G401.6 (cell line): Measurements from ENCODE around the gene ARL10.

Source experiments
- FAIRE-seq: peaks from 2 replicates; lab custom pipeline; 2012; peaks lifted over from hg19 to GRCh38; lab: Jason Lieb, UNC

ARL10 gene

DNA sequence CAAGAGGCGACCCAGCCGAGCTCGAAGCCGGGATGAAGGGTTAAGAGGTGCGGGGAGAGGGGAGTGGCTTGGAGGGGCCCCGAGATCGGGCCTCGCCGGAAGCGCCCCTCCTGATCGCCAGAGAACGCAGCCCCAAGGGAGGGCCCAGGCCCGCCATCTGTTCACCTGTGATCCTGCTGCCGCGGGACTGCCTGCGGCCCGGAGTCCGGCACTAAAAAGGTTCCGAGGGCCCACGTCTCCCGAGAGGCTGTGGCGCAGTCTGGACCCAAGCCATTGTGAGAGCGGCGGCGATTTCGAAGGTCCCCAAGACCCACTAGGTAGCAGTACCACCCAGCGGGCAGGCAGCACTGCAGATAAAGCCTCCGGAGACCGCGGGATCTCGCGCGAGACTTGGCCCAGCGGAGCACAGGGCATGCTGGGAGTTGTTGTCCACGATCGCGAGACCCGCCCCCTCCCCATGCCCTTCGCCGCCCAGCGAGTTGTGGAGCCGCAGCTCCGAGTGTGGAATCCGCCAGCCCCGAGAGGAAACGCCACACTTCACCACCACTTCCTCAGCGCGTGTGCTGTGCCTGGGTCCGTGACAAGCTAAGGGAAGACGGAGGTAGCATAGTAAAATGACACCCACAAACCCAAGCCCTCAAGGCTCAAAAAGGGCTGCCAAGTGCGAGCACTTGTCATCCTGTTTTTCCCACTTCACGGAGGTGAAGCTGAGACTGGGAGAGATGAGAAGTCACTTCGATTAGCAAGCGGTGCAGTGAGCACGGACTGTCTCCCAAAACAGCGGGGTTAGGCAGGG is 3.7 kb upstream of the ARL10 start, which contains the start of gene KIAA1191:
TSS of gene KIAA1191 (minus strand) at position 328 of the 796 bp plus-strand sequence. CDS start 2,256 bp downstream, outside the sequence.
- FAIRE-seq: peak; percentile 47

DNA sequence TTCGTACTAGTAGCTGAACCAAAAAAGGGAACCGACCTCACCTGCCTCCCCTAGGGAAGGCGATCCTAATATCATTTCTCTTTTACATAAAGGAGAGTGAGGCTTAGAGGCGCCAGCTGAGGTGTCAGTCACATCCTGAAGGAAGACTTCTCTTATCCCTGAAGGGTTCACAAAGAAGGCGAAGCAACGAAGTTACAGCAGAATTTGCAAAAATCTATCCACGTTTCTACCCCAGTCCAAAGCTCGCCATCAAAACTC is 3.1 kb upstream of the ARL10 start:
- FAIRE-seq: no peak

DNA sequence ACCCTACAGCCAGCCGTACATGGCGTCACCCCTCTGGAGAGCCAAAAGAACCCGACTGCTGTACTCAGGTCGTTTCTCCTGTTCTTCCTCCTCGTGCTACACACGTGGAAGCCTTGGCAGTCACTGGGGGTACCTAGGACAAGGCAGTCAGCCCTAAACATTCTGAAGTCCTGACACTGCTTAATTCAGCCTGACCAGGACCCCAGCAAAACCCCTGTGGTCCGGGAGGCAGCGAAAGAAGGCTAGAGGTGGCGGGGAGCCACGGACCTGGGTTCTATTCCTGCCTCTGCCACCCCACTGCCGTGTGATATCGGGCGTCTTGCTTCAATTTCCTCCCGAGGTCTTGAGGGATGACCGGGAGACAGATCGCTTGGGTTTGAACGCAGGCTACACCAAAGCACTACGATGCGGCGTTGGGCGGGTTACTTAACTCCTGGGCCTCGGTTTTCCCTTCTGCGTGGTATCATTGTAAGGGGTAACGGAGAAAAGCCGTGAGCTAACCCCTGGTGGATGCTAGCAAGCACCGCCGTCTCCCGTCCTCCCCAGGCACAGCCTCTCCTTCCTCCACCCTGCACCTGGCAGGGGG is 429 bp upstream of the ARL10 start:
- FAIRE-seq: no peak

DNA sequence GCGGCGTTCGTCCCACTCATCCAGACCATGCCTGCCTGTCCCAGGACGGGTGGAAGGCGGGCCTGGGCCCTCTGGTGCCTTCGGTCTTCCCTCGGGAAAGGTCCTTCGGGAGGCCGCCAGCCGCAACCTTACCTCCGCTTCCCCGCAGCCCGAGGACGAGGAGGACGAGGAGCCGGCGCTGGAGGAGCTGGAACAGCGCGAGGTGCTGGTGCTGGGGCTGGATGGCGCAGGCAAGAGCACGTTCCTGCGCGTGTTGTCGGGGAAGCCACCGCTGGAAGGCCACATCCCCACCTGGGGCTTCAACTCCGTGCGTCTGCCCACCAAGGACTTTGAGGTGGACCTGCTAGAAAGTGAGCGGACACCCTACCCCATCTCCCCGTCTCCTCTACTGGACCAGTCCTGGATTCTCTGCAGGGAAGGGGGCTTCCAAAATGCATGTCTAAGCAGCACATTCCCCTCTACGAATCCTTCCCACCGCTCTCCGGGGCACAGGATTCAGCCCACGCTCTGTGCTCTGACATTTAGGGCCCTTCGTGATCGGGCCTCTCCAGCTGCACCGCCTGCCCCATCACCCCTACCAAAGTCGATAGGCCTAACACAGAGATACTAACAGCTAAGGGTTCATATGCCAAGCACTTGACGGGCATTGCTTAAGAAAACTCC is 1.1 kb downstream of the ARL10 start:
- FAIRE-seq: no peak

DNA sequence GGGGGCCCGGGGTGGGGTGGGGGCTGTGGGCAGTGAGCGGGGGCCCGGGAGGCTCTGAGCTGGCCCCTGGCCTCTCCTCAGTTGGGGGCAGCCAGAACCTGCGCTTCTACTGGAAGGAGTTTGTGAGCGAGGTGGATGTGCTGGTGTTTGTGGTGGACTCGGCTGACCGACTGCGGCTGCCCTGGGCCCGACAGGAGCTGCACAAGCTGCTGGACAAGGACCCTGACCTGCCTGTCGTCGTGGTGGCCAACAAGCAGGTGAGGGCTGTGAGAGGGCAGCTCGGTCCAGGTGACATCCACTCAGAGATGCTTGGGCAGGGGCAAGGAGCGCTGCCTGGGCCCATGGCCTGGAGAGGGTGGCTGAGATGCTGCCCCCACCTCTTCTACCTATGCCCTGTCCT is 3.4 kb downstream of the ARL10 start:
- FAIRE-seq: no peak

DNA sequence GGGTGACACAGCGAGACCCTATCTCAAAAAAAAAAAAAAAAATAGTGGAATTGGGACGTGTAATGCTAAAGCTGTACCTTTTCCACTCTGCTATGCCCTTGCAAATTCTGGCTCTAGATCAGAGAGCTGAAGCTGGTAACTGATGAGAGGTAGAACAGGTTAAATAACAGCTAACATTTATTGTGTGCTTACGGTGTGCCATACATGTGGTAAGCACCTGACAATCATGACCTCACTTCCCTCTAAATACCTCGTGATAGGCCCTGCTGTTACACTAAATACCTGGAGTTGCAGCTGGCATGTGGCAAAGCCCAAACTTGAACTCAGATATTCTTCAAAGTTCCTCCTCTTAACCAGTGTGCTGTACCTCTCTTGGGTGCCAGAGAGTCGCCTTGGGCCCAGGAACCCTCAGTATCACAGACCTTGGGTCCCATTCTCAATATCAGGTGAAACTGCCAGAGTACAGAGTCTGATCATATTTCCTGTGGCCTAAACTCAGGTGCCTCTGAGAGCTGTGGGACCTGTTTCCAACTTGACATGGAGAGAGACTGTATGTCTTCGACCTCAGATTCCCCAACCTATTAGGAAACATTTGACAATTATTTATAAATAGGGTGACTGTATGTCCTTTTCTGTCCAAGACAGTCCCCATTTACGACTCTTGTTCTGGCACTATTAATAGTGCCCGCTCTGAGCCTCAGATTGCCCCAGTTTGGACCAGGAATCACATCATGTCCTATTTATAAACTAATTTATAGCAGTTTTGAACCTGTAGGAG is 4.8 kb downstream of the ARL10 start:
- no peak for FAIRE-seq

DNA sequence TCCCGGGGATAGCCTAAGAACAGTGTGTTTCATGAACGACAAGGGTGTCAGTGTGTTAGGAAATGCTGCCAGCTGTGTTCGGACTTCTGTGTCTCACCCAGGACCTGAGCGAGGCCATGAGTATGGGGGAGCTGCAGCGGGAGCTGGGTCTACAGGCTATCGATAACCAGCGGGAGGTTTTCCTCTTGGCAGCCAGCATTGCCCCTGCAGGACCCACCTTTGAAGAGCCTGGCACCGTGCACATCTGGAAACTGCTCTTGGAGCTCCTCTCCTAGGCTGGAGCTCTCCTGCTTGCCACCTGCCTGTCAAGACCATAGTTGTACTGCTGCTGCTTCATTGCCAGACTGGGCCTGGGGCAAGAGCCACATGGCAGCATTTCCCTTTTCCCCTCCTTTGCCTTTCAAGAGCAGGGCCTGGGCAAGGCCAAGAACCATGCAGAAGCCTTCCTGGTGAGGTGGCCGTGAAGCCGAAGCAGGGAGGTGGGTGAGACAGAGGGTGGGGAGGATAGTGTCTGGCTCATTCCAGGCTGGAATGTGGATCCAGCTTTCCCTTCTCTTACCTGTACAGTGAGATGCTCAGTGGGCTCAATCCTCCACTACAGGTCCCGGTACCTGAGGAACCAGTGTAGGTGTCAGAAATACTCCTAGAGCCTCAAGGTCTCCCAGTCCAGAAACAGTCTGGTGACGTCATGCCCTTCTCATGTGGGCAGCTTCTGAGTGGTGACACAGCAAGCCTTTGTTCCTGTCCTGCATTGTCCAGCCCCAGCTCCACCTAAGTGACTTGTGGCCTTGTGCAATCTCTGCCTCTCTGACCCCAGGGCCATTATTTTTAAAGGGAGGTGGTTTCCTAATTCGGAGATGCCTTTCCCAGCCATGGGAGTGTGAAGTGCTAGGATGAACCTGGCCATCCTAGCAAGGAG is 6.6 kb downstream of the ARL10 start:
- no peak for FAIRE-seq

DNA sequence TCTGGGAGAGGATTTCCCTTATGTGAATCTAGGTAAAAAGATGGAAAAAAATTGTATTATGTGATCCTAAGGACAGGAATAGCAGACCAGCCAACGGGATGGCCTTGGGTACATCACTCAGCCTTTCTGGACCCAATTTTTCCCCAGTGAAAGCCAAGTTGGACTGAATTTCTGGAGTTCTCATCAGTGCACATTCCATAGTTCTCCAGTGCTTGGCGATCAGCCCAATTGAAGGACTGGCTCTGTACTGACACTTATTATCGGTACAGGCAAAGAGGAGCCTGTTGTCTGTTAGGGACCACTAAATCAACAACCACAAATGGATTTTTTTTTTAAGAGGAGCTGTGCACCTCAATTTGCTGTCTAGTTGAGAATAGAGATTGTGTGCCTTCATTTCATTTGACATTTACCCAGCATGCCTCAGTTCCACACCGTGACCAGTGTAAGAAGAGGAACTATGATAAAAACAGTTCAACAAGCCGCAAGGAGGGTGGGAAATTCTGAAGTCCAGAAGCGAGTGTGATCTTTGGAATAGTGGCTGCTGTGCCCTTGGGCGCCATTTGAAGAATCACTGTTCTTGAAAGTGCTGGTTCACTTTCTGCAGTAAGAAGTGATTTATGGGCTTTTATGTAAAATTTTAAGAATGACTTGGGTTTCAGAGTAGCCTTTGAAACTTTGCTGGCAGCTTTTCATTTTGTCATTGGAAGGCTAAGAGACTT is 8.0 kb downstream of the ARL10 start:
- FAIRE-seq: no peak

DNA sequence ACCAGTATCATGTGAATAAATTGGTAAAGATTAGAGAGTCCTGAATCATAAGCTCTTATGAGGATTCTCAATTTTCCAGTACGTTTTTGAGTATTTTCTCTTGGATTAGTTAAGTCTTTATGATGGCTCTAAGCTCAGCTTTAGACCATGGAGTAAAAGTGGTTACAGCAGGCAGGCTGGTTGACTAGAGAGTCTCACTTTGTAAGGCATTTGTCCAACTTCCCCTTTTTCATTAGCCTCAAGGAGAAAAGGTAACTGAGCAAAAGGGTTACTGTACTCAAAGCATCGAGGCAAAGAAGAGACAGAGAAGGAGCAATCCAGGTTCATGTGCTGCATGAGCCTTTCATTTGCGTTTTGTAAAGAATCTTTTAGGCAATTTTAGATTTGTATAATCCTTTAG is 14.6 kb downstream of the ARL10 start:
- FAIRE-seq: no peak

DNA sequence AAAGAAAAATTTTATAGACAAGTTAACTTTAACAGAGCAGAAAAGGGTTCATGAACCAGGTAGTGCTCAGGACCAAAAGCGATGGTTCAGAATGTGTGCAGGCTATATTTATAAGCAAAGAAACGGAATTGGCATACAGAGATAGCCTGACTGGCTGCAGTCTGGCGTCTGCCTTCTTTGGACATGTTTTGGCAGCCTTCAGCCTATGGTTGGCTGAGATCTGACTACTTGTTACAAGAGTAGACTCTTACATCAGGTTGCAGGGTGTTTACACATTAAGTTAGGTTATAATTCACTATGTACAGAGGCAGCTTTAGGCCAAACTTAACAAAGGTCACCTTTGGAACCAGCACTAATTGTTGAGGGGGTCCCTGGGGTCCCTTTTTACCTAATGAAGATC is 16.1 kb downstream of the ARL10 start:
- no peak for FAIRE-seq

DNA sequence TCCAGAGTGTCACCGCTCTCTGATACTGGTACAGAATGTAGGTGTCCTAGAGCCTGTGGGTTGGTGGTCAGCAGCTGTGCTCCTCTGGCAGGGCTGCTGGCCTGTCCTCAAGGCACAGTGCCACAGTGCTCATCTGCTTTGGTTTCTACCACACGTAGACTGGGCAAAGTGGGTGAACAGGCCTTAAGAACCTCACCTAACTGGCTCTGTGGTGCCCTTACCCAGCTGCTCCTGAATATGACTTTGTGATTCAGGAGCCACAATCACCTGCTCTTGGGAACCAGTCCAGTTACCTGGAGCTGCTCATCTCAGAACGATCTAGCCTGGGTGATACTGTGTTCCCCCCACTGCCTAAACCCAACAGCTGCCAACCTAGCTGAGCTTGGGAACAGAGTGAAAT is 16.7 kb downstream of the ARL10 start:
- FAIRE-seq: no peak

DNA sequence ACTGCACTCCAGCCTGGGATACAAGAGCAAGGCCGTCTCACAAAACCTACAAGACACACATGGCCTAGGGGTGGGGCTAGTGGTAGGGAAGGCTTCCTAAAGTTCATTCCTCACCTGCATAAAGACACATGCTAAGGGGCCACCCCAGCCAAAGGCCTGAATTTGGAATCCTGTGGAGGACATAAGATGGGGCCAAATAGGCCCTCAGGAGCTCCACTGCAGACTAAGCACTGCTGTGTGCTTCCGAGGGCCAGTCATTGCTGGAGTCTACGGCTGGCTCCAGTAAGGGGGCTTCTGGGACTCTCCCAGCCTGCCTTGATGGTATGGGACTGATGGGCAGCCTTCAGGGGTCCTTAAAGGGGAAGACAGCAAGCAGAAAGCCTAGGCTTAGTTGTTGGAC is 17.4 kb downstream of the ARL10 start:
- FAIRE-seq: no peak

DNA sequence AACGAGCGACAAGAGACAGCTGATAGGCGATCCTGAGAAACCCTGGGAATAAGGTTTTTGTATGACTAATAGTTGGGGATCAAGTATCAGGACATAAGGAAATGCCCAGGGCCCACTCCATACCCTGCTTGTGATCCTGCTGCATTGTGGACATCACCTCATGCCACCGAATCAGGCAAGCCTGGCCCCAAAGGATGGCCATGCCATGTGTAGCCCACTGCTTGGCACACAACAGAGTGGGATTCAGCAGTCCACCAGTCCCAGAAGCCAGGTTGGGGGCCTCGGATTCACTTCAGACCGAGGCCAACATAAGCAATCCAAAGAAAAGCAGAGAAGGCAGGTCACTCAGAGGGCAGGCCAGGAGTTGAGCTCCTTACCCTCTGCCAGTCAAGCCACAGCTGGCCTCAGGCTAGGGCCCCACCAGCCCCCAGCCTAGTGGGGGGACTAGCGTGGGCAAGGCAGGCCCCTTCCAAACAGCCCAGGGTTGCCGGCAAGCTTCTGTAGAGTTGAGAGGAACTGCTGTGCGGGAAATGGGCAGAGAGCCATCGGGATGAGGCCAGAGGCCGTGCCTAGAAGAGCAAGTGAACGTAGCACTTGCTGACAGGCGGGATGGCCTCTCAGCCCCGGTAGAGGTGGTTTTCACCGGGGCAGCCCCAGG is 18.1 kb downstream of the ARL10 start:
- FAIRE-seq: no peak

DNA sequence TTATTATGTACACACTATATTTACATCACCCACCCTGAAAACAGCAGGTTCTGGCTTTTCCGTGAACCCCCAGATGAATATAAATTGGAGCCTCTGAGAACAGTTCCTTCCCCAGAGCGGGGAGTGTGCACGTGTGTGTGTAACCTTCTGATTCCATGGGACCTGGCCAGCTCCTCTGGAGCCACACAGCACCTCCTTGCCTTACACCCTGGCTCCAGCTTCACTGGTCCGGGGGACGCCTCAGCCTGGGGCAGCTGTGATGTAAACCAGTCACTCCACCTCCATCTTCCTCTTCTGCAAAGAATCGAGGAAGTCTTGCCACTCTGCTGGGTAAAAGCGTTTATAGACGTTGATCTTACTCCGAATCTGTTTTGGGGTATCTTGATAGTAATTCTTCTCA is 18.7 kb downstream of the ARL10 start:
- FAIRE-seq: no peak

DNA sequence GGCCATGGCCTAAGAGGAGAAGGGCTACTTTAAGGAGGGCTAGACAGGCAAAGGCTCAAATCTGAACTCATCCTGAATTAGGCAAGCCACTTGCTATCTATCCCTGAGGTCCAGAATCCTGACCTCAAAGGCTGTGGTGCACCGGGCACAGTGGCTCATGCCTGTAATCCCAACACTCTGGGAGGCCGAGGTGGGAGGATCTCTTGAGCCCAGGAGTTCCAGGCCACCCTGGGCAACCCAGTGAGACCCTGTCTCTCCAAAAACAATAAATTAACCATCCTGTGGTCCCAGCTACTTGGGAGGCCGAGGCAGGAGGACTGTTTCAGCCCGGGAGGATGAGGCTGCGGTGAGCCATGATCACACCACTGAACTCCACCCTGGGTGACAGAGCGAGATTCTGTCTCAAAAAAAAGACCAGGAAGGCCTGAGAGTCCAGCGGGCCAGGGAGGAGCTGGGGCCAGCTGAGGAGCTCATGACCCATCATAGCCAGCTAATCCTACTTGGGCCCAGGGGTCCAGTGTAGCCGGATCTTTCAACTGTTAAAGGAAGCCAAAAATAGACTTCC is 19.2 kb downstream of the ARL10 start:
- FAIRE-seq: no peak

DNA sequence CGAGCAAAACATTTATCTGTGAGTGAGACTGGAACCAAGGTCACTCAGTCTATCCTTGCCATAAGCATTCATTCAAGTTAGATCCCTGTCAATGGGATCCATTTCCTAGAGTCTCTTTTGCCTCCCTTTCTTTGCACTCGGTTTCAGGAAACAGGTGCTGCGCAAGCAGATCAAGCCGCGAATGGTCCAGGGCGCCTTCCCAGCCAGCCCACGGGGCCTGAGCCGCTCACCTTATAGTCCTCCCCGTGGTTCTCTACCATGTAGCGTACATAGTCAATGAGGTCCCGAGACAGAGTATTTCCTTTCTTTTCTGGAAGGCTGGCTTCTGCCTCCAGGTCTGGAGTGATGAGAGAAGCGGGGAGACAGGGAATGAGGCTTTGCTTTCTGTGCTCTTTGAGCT is 19.7 kb downstream of the ARL10 start:
- FAIRE-seq: no peak

DNA sequence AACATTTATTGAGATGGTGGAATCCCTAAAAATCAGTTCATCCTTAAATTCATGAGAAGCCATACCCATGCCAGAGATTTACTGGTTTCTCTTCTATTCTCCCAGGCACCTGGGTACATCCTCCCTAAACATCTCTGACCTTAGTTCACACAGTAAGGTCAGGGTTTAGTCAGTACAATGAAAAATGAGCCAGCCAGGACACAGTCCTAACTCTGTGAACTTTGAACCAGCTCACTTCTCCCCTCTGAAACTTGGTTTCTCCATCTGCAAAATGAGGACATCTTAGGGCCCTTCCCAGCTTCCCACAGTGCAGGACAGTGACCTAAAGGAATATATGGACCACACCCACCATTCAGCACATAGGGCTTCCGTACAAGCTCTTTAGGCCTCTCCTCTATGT is 21.2 kb downstream of the ARL10 start:
- no peak for FAIRE-seq

DNA sequence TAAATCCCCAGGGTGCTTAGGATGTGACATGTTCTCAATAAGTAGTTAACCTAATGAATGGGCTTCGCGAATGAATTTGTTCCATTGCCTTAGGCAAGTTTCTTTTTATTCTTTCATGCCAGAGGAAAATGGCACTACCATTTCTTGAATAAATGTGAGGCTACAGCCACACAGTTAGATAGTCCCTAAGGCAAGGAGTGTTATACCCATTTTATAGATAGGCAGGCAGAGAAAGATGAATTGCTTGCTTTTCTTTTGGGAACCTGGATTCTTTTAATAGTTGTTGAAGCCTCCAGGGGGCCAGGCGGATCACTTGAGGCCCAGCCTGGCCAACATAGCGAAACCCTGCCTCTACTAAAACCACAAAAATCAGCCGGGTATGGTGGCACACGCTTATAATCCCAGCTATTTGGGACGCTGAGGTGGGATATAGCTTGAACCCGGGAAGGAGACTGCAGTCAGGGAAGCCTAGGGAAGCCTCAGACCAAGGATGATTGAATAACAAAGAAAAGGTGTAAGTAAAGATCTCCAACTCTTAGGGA is 22.2 kb downstream of the ARL10 start:
- no peak for FAIRE-seq

DNA sequence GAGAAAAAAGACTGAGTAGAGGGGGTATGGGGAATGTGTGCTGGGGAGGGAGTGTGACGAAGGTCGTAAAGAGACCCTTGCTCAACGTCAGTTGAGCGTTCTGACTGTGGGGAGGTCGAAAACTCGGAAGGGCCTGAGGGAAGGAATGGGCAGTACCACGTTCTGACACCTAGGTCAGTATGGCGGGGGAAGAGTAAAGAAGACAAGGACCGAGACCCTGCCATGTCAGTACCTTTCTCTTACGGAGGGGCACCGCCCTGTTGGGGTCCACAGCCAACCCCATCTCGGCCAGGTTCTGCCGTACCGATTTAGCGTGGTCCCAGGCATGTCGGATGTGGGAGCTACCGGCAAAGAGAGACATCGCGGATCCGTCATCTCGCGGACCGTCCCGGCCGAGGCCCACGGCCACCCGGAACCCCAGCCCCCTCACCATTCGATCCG is 22.7 kb downstream of the ARL10 start:
- FAIRE-seq: no peak
